Sigmoid colon (tissue), 7 donors: ENCODE results near the gene ZBTB45. TPM values are rescaled to one million over a fixed set of nuclear protein-coding genes. Genes with fewer than 3 reads are reported as not detected.

Experiments
- DNase-seq: peaks from one replicate; pipeline ENCODE4 v3.0.0-alpha.2; 2019
- H3K27ac ChIP-seq, 4 donors: fragments of 200-600 bp; sonication (generic); one replicate each; pipeline ENCODE4 v1.5.1; 2016 to 2019; ENCODE audit warnings: mild to moderate bottlenecking in 1 of 4
- H3K27me3 ChIP-seq, 3 donors: fragments of 200-600 bp; sonication (generic); one replicate each; pipeline ENCODE4 v1.5.1; 2019; ENCODE audit warnings: mild to moderate bottlenecking in 1 of 3
- H3K36me3 ChIP-seq, 4 donors: fragments of 200-600 bp; sonication (generic); one replicate each; pipeline ENCODE4 v1.5.1; 2016 to 2019
- H3K4me1 ChIP-seq, 4 donors: fragments of 200-600 bp; sonication (generic); one replicate each; pipeline ENCODE4 v1.5.1; 2017 to 2019
- H3K4me3 ChIP-seq, 4 donors: fragments of 200-600 bp; sonication (generic); one replicate each; pipeline ENCODE4 v1.5.1; 2017 to 2019; ENCODE audit warnings: mild to moderate bottlenecking in 2 of 4, moderate library complexity in 1 of 4
- H3K9me3 ChIP-seq, 4 donors: fragments of 200-600 bp in 3 of 4; sonication (generic) in 3 of 4; one replicate each; pipeline versions ENCODE4 v1.5.1 to v1.6.1; 2013 to 2019
- CTCF ChIP-seq, 4 experiments: fragments of 450-650 bp in 3 of 4; fragments of 200-600 bp in 1 of 4; IDR thresholded peaks; one replicate each; pipeline ENCODE4 v1.5.1; 2016 to 2019; ENCODE audit warnings: antibody characterized with exemption in 4 of 4, mild to moderate bottlenecking in 3 of 4, moderate library complexity in 2 of 4
- EP300 ChIP-seq, 4 donors: sonication (generic); formaldehyde crosslinking; IDR thresholded peaks; one replicate each; pipeline ENCODE4 v1.6.1; 2017; ENCODE audit warnings: antibody characterized with exemption in 4 of 4
- POLR2A ChIP-seq, 2 donors: fragments of 450-650 bp; IDR thresholded peaks; one replicate each; pipeline ENCODE4 v1.6.1; 2016; ENCODE audit warnings: antibody characterized with exemption in 2 of 2, mild to moderate bottlenecking in 2 of 2, moderate library complexity in 2 of 2
- POLR2AphosphoS5 ChIP-seq, 4 donors: sonication (generic); formaldehyde crosslinking; IDR thresholded peaks; one replicate each; pipeline ENCODE4 v1.6.1; 2017; ENCODE audit warnings: antibody characterized with exemption in 4 of 4
- WGBS, 2 donors: extraction: QIAGEN DNeasy Blood & Tissue Kit; methylation state at CpG; one replicate each; pipeline ENCODE4 v1.1.7; 2013; 5-methylcytosine and 5-hydroxymethylcytosine counted together
- intact Hi-C: fragments of 100-400 bp; cut with DNase I; formaldehyde crosslinking; loops from one replicate; pipeline ENCODE4 v1.15.1; 2023
- polyA plus RNA-seq, 3 donors: library from polyadenylated mRNA; stranded (reverse); fragments of 200-250 nt; gene quantifications; one replicate each; pipeline ENCODE4 v1.2.3, GENCODE V29; 2013
- total RNA-seq, 4 donors: library from RNA; depleted of rRNA; stranded (reverse); fragments of >200 nt; gene quantifications; one replicate each; pipeline ENCODE4 v1.1.0, GENCODE V29; 2016
- donor health status: healthy with polysubstance abuse.
- donor health status: Bipolar disorder and iron deficiency.
- donor health status: healthy.

Gene ZBTB45
- total and polyA plus RNA-seq, 7 donors, result 4.9 to 13.8 (median 8.2) TPM

GRCh38 chr19:58529405-58529804, 9.8 kb upstream of the ZBTB45 start:
- Histone ChIP-seq H3K27me3 (peaks cover 0 to 9% (median 0%) of the 10 kb centered on the region in 3 donors), H3K27ac (no peak overlapping the region), H3K9me3 (no peaks in the 10 kb centered on the region), H3K36me3 (no peaks in the 10 kb centered on the region), H3K4me1 (no peaks in the 10 kb centered on the region), H3K4me3 (no peak overlapping the region)
- intact Hi-C loops, result no loop called here
- no peak for DNase-seq
- TF ChIP-seq EP300 (IDR thresholded peaks at IDR 0.05), result no peak
- TF ChIP-seq POLR2AphosphoS5 (IDR thresholded peaks at IDR 0.05), result no peak
- no peak for TF ChIP-seq CTCF (IDR thresholded peaks at IDR 0.05)
- TF ChIP-seq POLR2A (IDR thresholded peaks at IDR 0.05), result no peak
- 79 to 83% methylated on average over 3 of the region's 3 CpGs for WGBS, 2 donors

GRCh38 chr19:58522709-58523108, 3.1 kb upstream of the ZBTB45 start:
- no peaks in the 10 kb centered on the region for H3K27me3 ChIP-seq
- H3K36me3 ChIP-seq, result no peaks in the 10 kb centered on the region
- H3K9me3 ChIP-seq, result no peaks in the 10 kb centered on the region
- no peak for DNase-seq
- no peak overlapping the region for H3K27ac ChIP-seq
- H3K4me1 ChIP-seq, result peaks cover 0 to 23% (median 21%) of the 10 kb centered on the region in 4 donors
- TF ChIP-seq POLR2AphosphoS5 (IDR thresholded peaks at IDR 0.05) (no peak), CTCF (IDR thresholded peaks at IDR 0.05) (no peak), EP300 (IDR thresholded peaks at IDR 0.05) (no peak), POLR2A (IDR thresholded peaks at IDR 0.05) (no peak)
- intact Hi-C loops, result no loop called here
- 91 to 92% methylated on average over 3 of the region's 3 CpGs for WGBS, 2 donors
- H3K4me3 ChIP-seq, result no peak overlapping the region

GRCh38 chr19:58521651-58522050, 2.0 kb upstream of the ZBTB45 start:
- WGBS, 2 donors, result 77% methylated on average over 4 of the region's 4 CpGs
- Histone ChIP-seq H3K27me3 (no peaks in the 10 kb centered on the region), H3K4me1 (peaks cover 0 to 34% (median 31%) of the 10 kb centered on the region in 4 donors), H3K36me3 (peaks cover 4 to 8% (median 7%) of the 10 kb centered on the region in 4 donors), H3K9me3 (no peaks in the 10 kb centered on the region), H3K27ac (no peak overlapping the region), H3K4me3 (no peak overlapping the region)
- no peak for DNase-seq
- TF ChIP-seq EP300 (IDR thresholded peaks at IDR 0.05), result no peak
- no peak for TF ChIP-seq CTCF (IDR thresholded peaks at IDR 0.05)
- TF ChIP-seq POLR2AphosphoS5 (IDR thresholded peaks at IDR 0.05), result no peak
- TF ChIP-seq POLR2A (IDR thresholded peaks at IDR 0.05), result no peak
- intact Hi-C loops, result no loop called here

- H3K27me3 ChIP-seq, result no peaks in the 10 kb centered on the region
- TF ChIP-seq CTCF (IDR thresholded peaks at IDR 0.05) (peak in 1 of 4 experiments; percentile 11), POLR2A (IDR thresholded peaks at IDR 0.05) (no peak), POLR2AphosphoS5 (IDR thresholded peaks at IDR 0.05) (no peak), EP300 (IDR thresholded peaks at IDR 0.05) (no peak)
- 6 to 10% methylated on average over 7 of the region's 7 CpGs for WGBS, 2 donors
- peak overlapping the region; percentile 92 to 97 (median 96) for H3K27ac ChIP-seq
- H3K4me1 ChIP-seq, result peaks cover 0 to 40% (median 37%) of the 10 kb centered on the region in 4 donors
- H3K4me3 ChIP-seq, result peak overlapping the region; percentile 74 to 75 (median 75)
- H3K36me3 ChIP-seq, result peaks cover 13 to 22% (median 16%) of the 10 kb centered on the region in 4 donors
- H3K9me3 ChIP-seq, result no peaks in the 10 kb centered on the region
- intact Hi-C loops, result loop anchor here (1.0 kb wide), 1 partner anchor 23 kb away; no protein-coding TSS in a partner anchor
- DNase-seq, result peak; percentile 62
Observed at GRCh38 chr19:58520257-58520599, 618 bp upstream of the ZBTB45 start.

- DNase-seq, result peak; percentile 84
- peaks cover 13 to 22% (median 16%) of the 10 kb centered on the region in 4 donors for H3K36me3 ChIP-seq
- WGBS, 2 donors, result 1% methylated on average over 14 of the region's 14 CpGs
- H3K27ac ChIP-seq, result peak overlapping the region; percentile 92 to 97 (median 96)
- H3K9me3 ChIP-seq, result no peaks in the 10 kb centered on the region
- H3K4me3 ChIP-seq, result peak overlapping the region; percentile 74 to 75 (median 75)
- intact Hi-C loops, result loop anchor here (1.0 to 2.0 kb wide), 2 partner anchors 36 to 53 kb away; partner anchors contain the start of gene CHMP2A
- H3K4me1 ChIP-seq, result peaks cover 0 to 50% (median 46%) of the 10 kb centered on the region in 4 donors
- no peaks in the 10 kb centered on the region for H3K27me3 ChIP-seq
- TF ChIP-seq POLR2AphosphoS5 (IDR thresholded peaks at IDR 0.05) (no peak), CTCF (IDR thresholded peaks at IDR 0.05) (peak in 1 of 4 experiments; percentile 60)
Observed at GRCh38 chr19:58519087-58519354, 589 bp downstream of the ZBTB45 start.
